ENCODE results near the gene ANKRD13B. TPM values are rescaled to one million over a fixed set of nuclear protein-coding genes. Genes with fewer than 3 reads are reported as not detected.

Gene ANKRD13B
- total RNA-seq, 1 donor from 2014 or later = 17.9 TPM

GRCh38 chr17:29571486-29571882, 21.4 kb upstream of the ANKRD13B start:
- Histone ChIP-seq H3K27me3 (ENCODE audit: insufficient read depth, low read length) (no peaks in the 10 kb centered on the region), H3K4me2 (ENCODE audit: low read length) (no peak overlapping the region), H3K9me3 (ENCODE audit: insufficient read depth, low read depth, low read length) (no peaks in the 10 kb centered on the region), H2AFZ (ENCODE audit: low read depth, low read length) (no peak overlapping the region), H3K4me1 (ENCODE audit: insufficient read depth, low read length) (peaks cover 19% of the 10 kb centered on the region), H3K36me3 (ENCODE audit: insufficient read depth, low read length) (no peaks in the 10 kb centered on the region), H3K4me3 (ENCODE audit: insufficient read depth, low read depth, low read length) (no peak overlapping the region), H3K27ac (ENCODE audit: low read depth, low read length) (no peak overlapping the region), H4K20me1 (ENCODE audit: insufficient read depth, low read length) (peaks cover 28% of the 10 kb centered on the region), H3K79me2 (ENCODE audit: insufficient read depth, low read length) (no peaks in the 10 kb centered on the region), H3K9ac (ENCODE audit: low read length) (no peak overlapping the region)
- H3K36me3 Mint-ChIP-seq (ENCODE audit: low read depth, unreplicated experiment) = peaks cover 12% of the 10 kb centered on the region
- no peaks in the 10 kb centered on the region for H3K9me3 Mint-ChIP-seq (ENCODE audit: unreplicated experiment)
- H3K27me3 Mint-ChIP-seq (ENCODE audit: low read depth, unreplicated experiment) = peaks cover 2% of the 10 kb centered on the region
- H3K4me1 Mint-ChIP-seq (ENCODE audit: low read depth, unreplicated experiment) = peaks cover 5% of the 10 kb centered on the region
- peak overlapping the region; percentile 41 for H3K27ac Mint-ChIP-seq (ENCODE audit: unreplicated experiment)
- TF ChIP-seq EZH2 (IDR thresholded peaks at IDR 0.05; ENCODE audit: insufficient read depth, low read length) (no peak), CTCF (IDR thresholded peaks at IDR 0.05; ENCODE audit: insufficient read depth, low read depth, low read length) (no peak)
- DNase-seq (ENCODE audit: low read depth) = no peak
- no peak for FAIRE-seq
- peak overlapping the region; percentile 50 for H3K4me3 Mint-ChIP-seq (ENCODE audit: unreplicated experiment)

GRCh38 chr17:29571883-29572681, 20.9 kb upstream of the ANKRD13B start:
- peaks cover 12% of the 10 kb centered on the region for H3K36me3 Mint-ChIP-seq (ENCODE audit: low read depth, unreplicated experiment)
- Histone ChIP-seq H3K4me1 (ENCODE audit: insufficient read depth, low read length) (peaks cover 19% of the 10 kb centered on the region), H3K79me2 (ENCODE audit: insufficient read depth, low read length) (no peaks in the 10 kb centered on the region), H3K9me3 (ENCODE audit: insufficient read depth, low read depth, low read length) (no peaks in the 10 kb centered on the region), H3K4me2 (ENCODE audit: low read length) (peak overlapping the region; percentile 64), H3K27ac (ENCODE audit: low read depth, low read length) (no peak overlapping the region), H3K36me3 (ENCODE audit: insufficient read depth, low read length) (no peaks in the 10 kb centered on the region), H4K20me1 (ENCODE audit: insufficient read depth, low read length) (peaks cover 28% of the 10 kb centered on the region), H3K4me3 (ENCODE audit: insufficient read depth, low read depth, low read length) (no peak overlapping the region), H3K9ac (ENCODE audit: low read length) (no peak overlapping the region), H2AFZ (ENCODE audit: low read depth, low read length) (peak overlapping the region; percentile 18), H3K27me3 (ENCODE audit: insufficient read depth, low read length) (no peaks in the 10 kb centered on the region)
- TF ChIP-seq CTCF (IDR thresholded peaks at IDR 0.05; ENCODE audit: insufficient read depth, low read depth, low read length) = no peak
- TF ChIP-seq EZH2 (IDR thresholded peaks at IDR 0.05; ENCODE audit: insufficient read depth, low read length) = no peak
- H3K4me3 Mint-ChIP-seq (ENCODE audit: unreplicated experiment) = no peak overlapping the region
- DNase-seq (ENCODE audit: low read depth) (no peak), FAIRE-seq (no peak)
- H3K27me3 Mint-ChIP-seq (ENCODE audit: low read depth, unreplicated experiment) = peaks cover 2% of the 10 kb centered on the region
- H3K27ac Mint-ChIP-seq (ENCODE audit: unreplicated experiment) = peak overlapping the region; percentile 41
- no peaks in the 10 kb centered on the region for H3K9me3 Mint-ChIP-seq (ENCODE audit: unreplicated experiment)
- peaks cover 5% of the 10 kb centered on the region for H3K4me1 Mint-ChIP-seq (ENCODE audit: low read depth, unreplicated experiment)

Data from astrocyte (in vitro differentiated cells and primary cell).